HL-60 (cell line): Measurements from ENCODE around the gene WASL.

Source experiments
- CTCF ChIP-seq: IDR thresholded peaks from one replicate; pipeline ENCODE4 v1.5.1; 2011; ENCODE audit warnings: low read length, control low read depth, inconsistent platforms; ENCODE audit not compliant: insufficient read depth
- GABPA ChIP-seq: IDR thresholded peaks from 2 replicates; pipeline ENCODE4 v1.6.1; 2012; ENCODE audit warnings: low read depth

- TF ChIP-seq CTCF (no peak), GABPA (no peak)
Observed at GRCh38 chr7:123690550-123690949, 58.3 kb downstream of the WASL start.
